B cell (primary cell): ENCODE measurements around the gene SNAP47. TPM values are rescaled to one million over a fixed set of nuclear protein-coding genes. Genes with fewer than 3 reads are reported as not detected.

Experiments
- ATAC-seq: fragments of 200-7000 bp; cut with Tn5 transposase; one replicate; pipeline ENCODE4 v1.10.0; 2021; ENCODE audit warnings: low read depth, mild to moderate bottlenecking, moderate number of reproducible peaks, moderate library complexity
- CTCF ChIA-PET: fragments of 350-600 bp; sonication (Branson Sonifier 250); formaldehyde crosslinking; loops from one replicate; lab custom pipeline; 2021; ENCODE audit warnings: antibody characterized with exemption, inconsistent platforms; lab: Charles Lee
- POLR2A ChIA-PET: fragments of 350-600 bp; sonication (Branson Sonifier 250); formaldehyde crosslinking; loops from one replicate; lab custom pipeline; 2021; ENCODE audit warnings: antibody characterized with exemption; lab: Charles Lee
- DNase-seq: peaks from one replicate; pipeline ENCODE4 v3.0.0; 2013
- H2AFZ ChIP-seq: 2 replicates; pipeline ENCODE4 v1.6.1; 2012; ENCODE audit warnings: mild to moderate bottlenecking, low read depth, low read length; ENCODE audit not compliant: insufficient read depth, poor library complexity, severe bottlenecking
- H3K27ac ChIP-seq, 2 donors: 1 replicate in 1 of 2; 2 replicates in 1 of 2; pipeline ENCODE4 v1.5.1; 2012 to 2013; ENCODE audit warnings: low read length in 2 of 2, mild to moderate bottlenecking in 2 of 2, moderate library complexity in 1 of 2
- H3K27me3 ChIP-seq, 4 experiments: fragments of 200-600 bp in 1 of 4; sonication (generic) in 1 of 4; replicated peaks in 1 of 4; 1 replicate in 2 of 4; 2 replicates in 2 of 4; pipeline versions ENCODE4 v1.6.1 to v1.7.0; 2013 to 2016; ENCODE audit warnings: low read length in 3 of 4, mild to moderate bottlenecking in 2 of 4, mixed read lengths in 1 of 4, moderate library complexity in 1 of 4; ENCODE audit not compliant: insufficient read depth in 4 of 4, control insufficient read depth in 3 of 4; ENCODE audit errors: control extremely low read depth in 1 of 4
- H3K36me3 ChIP-seq, 2 experiments: replicated peaks in 1 of 2; 1 replicate in 1 of 2; 2 replicates in 1 of 2; pipeline versions ENCODE4 v1.6.1 to v1.7.1; 2013; ENCODE audit warnings: low read length in 1 of 2; ENCODE audit not compliant: insufficient read depth in 2 of 2, control insufficient read depth in 1 of 2; ENCODE audit errors: control extremely low read depth in 1 of 2, extremely low read depth in 1 of 2
- H3K4me1 ChIP-seq, 2 donors: fragments of 200-600 bp in 1 of 2; sonication (generic) in 1 of 2; 1 replicate in 1 of 2; 2 replicates in 1 of 2; pipeline versions ENCODE4 v1.5.1 to v1.6.1; 2013 to 2017; ENCODE audit warnings: low read length in 2 of 2; ENCODE audit not compliant: control insufficient read depth in 2 of 2, insufficient read depth in 2 of 2
- H3K4me2 ChIP-seq: replicated peaks from 2 replicates; pipeline ENCODE3; 2012; ENCODE audit warnings: mild to moderate bottlenecking, low read depth, low read length; ENCODE audit not compliant: poor library complexity, severe bottlenecking
- H3K4me3 ChIP-seq, 5 experiments: fragments of 200-600 bp in 1 of 5; sonication (generic) in 1 of 5; 1 replicate in 3 of 5; 2 replicates in 2 of 5; pipeline versions ENCODE4 v1.5.1 to v1.7.0; 2011 to 2016; ENCODE audit warnings: low read length in 4 of 5, mild to moderate bottlenecking in 4 of 5, low read depth in 2 of 5, control low read depth in 1 of 5, moderate library complexity in 1 of 5; ENCODE audit not compliant: insufficient read depth in 1 of 5; ENCODE audit errors: control extremely low read depth in 1 of 5, extremely low read depth in 1 of 5
- H3K79me2 ChIP-seq: fragments of 200-600 bp; sonication (generic); one replicate; pipeline ENCODE4 v1.6.0; 2016; ENCODE audit warnings: low read length; ENCODE audit not compliant: control insufficient read depth, insufficient read depth
- H3K9ac ChIP-seq: fragments of 200-600 bp; sonication (generic); 2 replicates; pipeline ENCODE4 v1.6.1; 2017; ENCODE audit warnings: mild to moderate bottlenecking, low read length, moderate library complexity
- H3K9me3 ChIP-seq, 3 donors: one replicate each; pipeline versions ENCODE4 v1.6.1 to v1.7.1; 2013; ENCODE audit warnings: low read length in 2 of 3; ENCODE audit not compliant: control insufficient read depth in 2 of 3, insufficient read depth in 1 of 3; ENCODE audit errors: control extremely low read depth in 1 of 3
- H4K20me1 ChIP-seq: 2 replicates; pipeline ENCODE4 v1.6.0; 2012; ENCODE audit warnings: mild to moderate bottlenecking, low read length; ENCODE audit not compliant: insufficient read depth, control insufficient read depth, poor library complexity, severe bottlenecking
- H3K27ac Mint-ChIP-seq: one replicate; pipeline ENCODE4 v1.8.0; 2021; ENCODE audit warnings: mixed read lengths
- H3K27me3 Mint-ChIP-seq: one replicate; pipeline ENCODE4 v1.8.0; 2021; ENCODE audit warnings: mixed read lengths
- H3K4me1 Mint-ChIP-seq: one replicate; pipeline ENCODE4 v1.8.0; 2021; ENCODE audit warnings: mixed read lengths
- H3K4me3 Mint-ChIP-seq: one replicate; pipeline ENCODE4 v1.8.0; 2021; ENCODE audit warnings: mixed read lengths
- H3K9me3 Mint-ChIP-seq: one replicate; pipeline ENCODE4 v1.8.0; 2022; ENCODE audit warnings: mixed read lengths; ENCODE audit not compliant: insufficient read depth
- EZH2 ChIP-seq: IDR thresholded peaks from 2 replicates; pipeline ENCODE4 v1.6.1; 2012; ENCODE audit warnings: borderline replicate concordance, low read depth, mild to moderate bottlenecking, moderate library complexity, low read length; ENCODE audit not compliant: insufficient read depth, poor library complexity, severe bottlenecking
- WGBS: methylation state at CpG from one replicate; pipeline ENCODE4 v1.1.5; 2013; ENCODE audit warnings: missing lambda C conversion rate; ENCODE audit not compliant: insufficient coverage; 5-methylcytosine and 5-hydroxymethylcytosine counted together
- intact Hi-C: fragments of 100-400 bp; cut with micrococcal nuclease; formaldehyde crosslinking; loops from one replicate; pipeline ENCODE4 v1.10.0; 2022
- polyA plus RNA-seq: library from polyadenylated mRNA; depleted of rRNA; stranded (reverse); fragments of >200 nt; gene quantifications from 2 replicates; pipeline ENCODE4 v1.2.3, GENCODE V29; 2012
- total RNA-seq, 2 donors: library from RNA; stranded (reverse); fragments of 120-200 nt in 1 of 2; gene quantifications; 1 replicate in 1 of 2; 2 replicates in 1 of 2; pipeline versions ENCODE4 v1.2.3 to v1.2.4, GENCODE V29; 2013 to 2022
- TF ChIP-seq, protein P1 (sequence below): fragments of 200-600 bp; IDR thresholded peaks from one replicate; pipeline ENCODE4 v1.8.0; 2022; ENCODE audit warnings: antibody characterized with exemption, mild to moderate bottlenecking

SNAP47 gene
- total and polyA plus RNA-seq, 2 donors (not counting 1 experiment from before 2014, with no cell fraction given), result 25.6 to 34.9 TPM

DNA sequence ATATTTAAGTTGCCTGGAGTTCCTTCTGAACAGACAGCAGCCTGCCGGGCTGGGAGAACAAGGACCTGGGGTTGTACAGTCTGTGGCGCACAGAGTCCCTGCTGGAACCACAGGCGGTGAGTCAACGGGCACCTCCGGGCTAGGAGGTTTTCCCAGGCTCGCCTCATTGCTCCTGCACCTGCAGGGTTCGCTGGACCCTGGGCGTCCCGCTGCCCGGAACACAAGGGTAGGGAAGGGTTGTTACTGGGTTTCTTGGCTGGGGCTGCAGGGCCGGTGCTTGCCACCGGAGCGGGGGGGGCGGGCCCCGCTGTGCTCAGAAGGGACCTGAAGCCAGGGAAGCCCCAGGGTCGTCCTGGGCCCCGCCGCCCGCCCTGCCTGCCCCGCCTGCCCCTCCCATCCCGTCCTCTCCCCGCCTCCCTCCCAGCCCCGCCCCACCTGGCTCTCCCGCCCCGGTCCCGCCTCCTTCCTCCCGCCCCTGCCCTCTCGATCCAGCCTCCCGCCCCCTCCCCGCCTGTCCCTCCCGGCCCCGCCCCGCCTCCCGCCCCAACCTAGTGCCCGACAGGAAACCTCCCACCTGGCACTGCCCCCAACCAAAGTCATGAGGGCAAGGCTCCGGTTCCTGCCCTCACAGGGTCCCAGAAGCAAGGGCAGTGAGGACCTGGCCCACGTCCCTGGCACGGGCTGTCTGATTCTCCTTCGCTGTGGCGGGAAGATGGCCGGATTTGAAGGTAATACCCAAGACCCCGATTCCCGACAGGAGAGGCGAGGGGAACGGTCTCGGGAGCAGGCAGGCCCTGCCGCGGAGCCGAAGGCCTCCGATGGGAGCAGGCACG lies 7.0 kb upstream of the SNAP47 start:
- peak overlapping the region; percentile 70 for H3K9ac ChIP-seq
- intact Hi-C loops, result loop anchor here (1.0 kb wide), 1 partner anchor 60 kb away; no protein-coding TSS in a partner anchor
- H3K27ac ChIP-seq, result peak overlapping the region; percentile 24 to 57
- H3K27me3 ChIP-seq, result peaks cover 0 to 4% (median 0%) of the 10 kb centered on the region in 4 experiments
- no peak for TF ChIP-seq EZH2
- TF ChIP-seq, protein P1, sequence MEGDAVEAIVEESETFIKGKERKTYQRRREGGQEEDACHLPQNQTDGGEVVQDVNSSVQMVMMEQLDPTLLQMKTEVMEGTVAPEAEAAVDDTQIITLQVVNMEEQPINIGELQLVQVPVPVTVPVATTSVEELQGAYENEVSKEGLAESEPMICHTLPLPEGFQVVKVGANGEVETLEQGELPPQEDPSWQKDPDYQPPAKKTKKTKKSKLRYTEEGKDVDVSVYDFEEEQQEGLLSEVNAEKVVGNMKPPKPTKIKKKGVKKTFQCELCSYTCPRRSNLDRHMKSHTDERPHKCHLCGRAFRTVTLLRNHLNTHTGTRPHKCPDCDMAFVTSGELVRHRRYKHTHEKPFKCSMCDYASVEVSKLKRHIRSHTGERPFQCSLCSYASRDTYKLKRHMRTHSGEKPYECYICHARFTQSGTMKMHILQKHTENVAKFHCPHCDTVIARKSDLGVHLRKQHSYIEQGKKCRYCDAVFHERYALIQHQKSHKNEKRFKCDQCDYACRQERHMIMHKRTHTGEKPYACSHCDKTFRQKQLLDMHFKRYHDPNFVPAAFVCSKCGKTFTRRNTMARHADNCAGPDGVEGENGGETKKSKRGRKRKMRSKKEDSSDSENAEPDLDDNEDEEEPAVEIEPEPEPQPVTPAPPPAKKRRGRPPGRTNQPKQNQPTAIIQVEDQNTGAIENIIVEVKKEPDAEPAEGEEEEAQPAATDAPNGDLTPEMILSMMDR, result no peak
- peaks cover 0 to 4% of the 10 kb centered on the region in 2 experiments for H3K36me3 ChIP-seq
- Mint-ChIP-seq H3K4me1 (peaks cover 30% of the 10 kb centered on the region), H3K27ac (peak overlapping the region; percentile 63), H3K27me3 (no peaks in the 10 kb centered on the region), H3K4me3 (peak overlapping the region; percentile 87), H3K9me3 (peaks cover 5% of the 10 kb centered on the region)
- DNase-seq, result peak; percentile 70
- peak overlapping the region; percentile 69 for H2AFZ ChIP-seq
- H3K9me3 ChIP-seq, result peaks cover 0 to 4% (median 3%) of the 10 kb centered on the region in 3 donors
- no peaks in the 10 kb centered on the region for H3K79me2 ChIP-seq
- ChIA-PET POLR2A (no interaction called here), CTCF (no interaction called here)
- peak overlapping the region in 4 of 5 experiments; percentile 53 to 78 (median 64) for H3K4me3 ChIP-seq
- H4K20me1 ChIP-seq, result no peaks in the 10 kb centered on the region
- peak overlapping the region; percentile 98 for H3K4me2 ChIP-seq
- peaks cover 11 to 20% of the 10 kb centered on the region in 2 donors for H3K4me1 ChIP-seq
- WGBS, result under 1% methylated on average over 35 of the region's 51 CpGs
- ATAC-seq, result peak; percentile 75

DNA sequence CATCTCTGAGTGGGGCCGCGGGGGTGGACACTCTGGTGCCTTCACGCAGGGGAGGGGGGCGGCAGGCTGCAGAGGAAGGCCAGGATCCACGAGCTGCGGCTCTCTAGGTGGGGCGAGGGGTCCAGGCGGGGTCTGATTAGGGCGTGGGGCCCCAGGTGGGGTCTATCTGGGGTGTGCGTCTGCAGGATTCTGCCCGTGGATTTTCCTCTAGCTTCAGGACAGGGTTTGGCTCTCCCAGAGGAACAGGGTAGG lies 6.4 kb upstream of the SNAP47 start:
- intact Hi-C loops, result loop anchor here (1.0 kb wide), 1 partner anchor 59 kb away; no protein-coding TSS in a partner anchor
- peak overlapping the region in 4 of 5 experiments; percentile 53 to 78 (median 64) for H3K4me3 ChIP-seq
- H3K4me1 Mint-ChIP-seq, result peaks cover 36% of the 10 kb centered on the region
- H3K27me3 ChIP-seq, result peaks cover 0 to 4% (median 0%) of the 10 kb centered on the region in 4 experiments
- peak overlapping the region; percentile 98 for H3K4me2 ChIP-seq
- H3K79me2 ChIP-seq, result peaks cover 2% of the 10 kb centered on the region
- no peaks in the 10 kb centered on the region for H3K27me3 Mint-ChIP-seq
- H3K9me3 Mint-ChIP-seq, result peaks cover 4% of the 10 kb centered on the region
- peak overlapping the region; percentile 70 for H3K9ac ChIP-seq
- peaks cover 0 to 3% (median 0%) of the 10 kb centered on the region in 3 donors for H3K9me3 ChIP-seq
- CTCF ChIA-PET, result no interaction called here
- POLR2A ChIA-PET, result interaction anchor here (0.7 kb wide), 1 partner anchor 59 kb away, joined by 7 read pairs; no protein-coding TSS in a partner anchor
- H3K36me3 ChIP-seq, result peaks cover 0 to 4% of the 10 kb centered on the region in 2 experiments
- H3K27ac ChIP-seq, result peak overlapping the region in 1 of 2 donors; percentile 57
- 6% methylated on average over 11 of the region's 11 CpGs for WGBS
- no peak for TF ChIP-seq EZH2
- TF ChIP-seq, protein P1, result no peak
- H3K27ac Mint-ChIP-seq, result peak overlapping the region; percentile 63
- peak overlapping the region; percentile 87 for H3K4me3 Mint-ChIP-seq
- H2AFZ ChIP-seq, result peak overlapping the region; percentile 69
- DNase-seq (no peak), ATAC-seq (peak; percentile 4)
- H3K4me1 ChIP-seq, result peaks cover 11 to 25% of the 10 kb centered on the region in 2 donors
- H4K20me1 ChIP-seq, result no peaks in the 10 kb centered on the region
